G401.6 (cell line): ENCODE measurements around the gene NCAM1.

Experiments used
- FAIRE-seq: peaks from 2 replicates; lab custom pipeline; 2012; peaks lifted over from hg19 to GRCh38; lab: Jason Lieb, UNC

The NCAM1 gene

DNA sequence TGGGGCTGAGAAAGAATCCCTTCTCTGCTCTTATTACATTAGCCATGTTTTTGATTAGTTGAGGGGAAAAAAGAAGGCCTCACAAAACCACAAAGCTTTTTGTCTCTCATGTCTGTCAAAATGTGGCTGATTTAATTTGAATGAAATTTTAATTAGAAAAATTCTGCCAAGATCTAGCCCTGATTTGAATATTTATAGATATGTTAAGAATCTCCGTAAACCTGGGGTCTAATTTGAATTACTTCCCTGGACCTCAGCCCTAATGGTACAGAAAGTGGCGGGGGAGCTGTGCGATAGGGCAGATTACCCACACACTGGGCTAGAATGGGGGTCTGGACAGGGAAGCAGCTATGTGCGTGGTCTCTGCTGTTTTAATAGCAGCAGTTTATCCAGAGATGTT lies 211.9 kb downstream of the NCAM1 start:
- FAIRE-seq, result no peak

DNA sequence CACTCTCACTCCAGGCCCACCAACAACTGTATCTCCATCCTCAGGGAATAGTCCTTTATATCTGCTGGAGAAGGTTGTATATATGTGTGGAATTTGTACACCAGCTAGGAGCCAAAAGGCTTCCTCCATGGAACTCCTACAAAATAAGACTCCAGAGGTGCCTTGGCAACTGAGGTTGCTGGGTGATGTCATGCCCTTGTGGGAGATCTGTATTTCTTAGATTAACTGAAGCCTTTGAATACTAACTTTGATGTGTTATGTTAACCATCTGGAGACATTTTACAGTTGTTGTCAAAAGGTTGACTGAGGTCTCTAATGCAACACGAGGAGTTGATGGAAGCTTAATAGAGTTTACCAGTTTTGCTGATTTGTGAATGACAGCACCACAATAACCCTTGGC lies 213.7 kb downstream of the NCAM1 start:
- no peak for FAIRE-seq

DNA sequence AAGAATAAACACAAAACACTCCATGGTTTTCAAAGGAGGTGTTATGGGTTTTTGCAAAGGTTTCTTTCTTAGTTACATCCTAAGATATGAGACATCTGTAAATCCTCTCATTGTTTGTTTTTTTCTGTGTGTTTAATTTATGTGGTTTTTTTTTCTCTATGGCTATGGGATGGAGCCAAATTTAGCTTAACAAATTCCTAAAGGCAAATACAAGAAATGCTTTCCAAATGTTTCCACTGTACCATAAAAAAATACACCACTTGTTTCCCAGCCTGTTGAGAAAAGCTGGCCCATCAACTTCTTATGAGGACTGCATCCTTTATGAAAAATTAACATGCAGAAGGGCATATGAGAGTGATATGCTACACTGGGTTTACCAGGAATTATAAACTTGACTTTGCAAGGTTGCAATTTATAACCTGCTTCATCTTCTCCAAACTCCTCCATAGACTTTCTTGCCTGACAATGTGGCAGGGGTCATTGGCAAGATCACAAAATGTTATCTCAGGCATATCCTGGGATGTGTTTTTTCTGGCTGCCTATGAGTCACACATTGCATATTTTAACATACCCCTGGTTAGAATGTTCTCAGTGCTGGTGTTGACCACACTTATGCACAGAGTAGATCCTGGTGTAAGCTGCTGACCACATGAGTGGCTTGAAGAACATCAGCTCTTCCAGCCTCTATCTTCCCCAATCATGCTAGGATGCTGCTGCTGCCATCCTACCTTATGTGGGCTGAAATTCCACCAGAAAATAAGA lies 215.6 kb downstream of the NCAM1 start:
- no peak for FAIRE-seq

DNA sequence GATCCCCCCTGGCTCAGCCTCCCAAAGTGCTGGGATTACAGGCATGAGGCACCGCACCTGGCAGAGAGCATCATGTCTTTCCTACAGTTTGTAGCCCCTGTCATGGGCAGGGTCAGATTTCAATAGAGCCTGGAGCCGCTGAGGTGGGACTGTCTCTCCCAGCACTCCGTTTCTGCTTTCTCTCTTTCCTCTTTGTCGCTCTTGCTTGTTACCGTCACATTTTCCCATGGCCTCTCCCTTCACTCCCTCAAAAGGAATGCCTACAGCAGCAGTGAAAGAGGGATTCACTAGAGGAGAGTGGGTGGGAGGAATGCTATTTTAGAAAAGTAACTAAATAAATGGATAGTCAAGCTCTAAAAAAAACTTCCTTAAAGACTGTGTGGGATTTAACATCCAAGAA lies 216.5 kb downstream of the NCAM1 start:
- FAIRE-seq, result no peak

DNA sequence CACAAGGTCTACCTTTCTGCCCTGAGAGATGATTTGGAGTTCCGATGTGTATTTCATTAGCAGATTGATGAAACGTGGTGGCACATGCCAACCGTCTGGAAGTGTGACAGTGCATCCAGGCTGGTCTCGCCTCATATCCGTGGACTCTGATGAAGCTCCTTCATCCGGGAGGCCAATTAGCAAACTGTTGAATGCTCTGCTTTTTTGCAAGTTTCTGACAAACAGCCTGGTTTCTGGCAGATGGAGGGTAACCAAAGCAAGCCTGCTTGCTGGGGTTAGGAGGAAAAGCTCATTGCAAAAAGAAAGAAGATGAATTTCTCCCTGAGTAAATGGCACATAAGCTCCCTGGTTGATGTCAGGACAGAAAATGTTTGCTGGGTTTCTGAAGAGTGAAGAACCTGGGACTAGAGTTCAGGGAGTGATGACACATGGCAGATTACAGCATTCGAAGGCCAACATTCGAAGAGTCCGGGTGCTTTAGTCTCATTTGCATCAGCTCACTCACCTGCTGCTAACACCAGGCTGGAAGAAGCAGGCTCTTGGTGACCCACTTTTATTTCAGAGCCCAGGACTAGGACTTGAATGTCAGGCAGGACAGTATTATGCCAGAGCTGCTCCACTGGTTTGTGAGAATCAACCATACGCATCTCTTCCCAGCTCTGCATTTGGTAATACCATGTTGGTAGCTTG lies 217.3 kb downstream of the NCAM1 start:
- FAIRE-seq, result no peak

DNA sequence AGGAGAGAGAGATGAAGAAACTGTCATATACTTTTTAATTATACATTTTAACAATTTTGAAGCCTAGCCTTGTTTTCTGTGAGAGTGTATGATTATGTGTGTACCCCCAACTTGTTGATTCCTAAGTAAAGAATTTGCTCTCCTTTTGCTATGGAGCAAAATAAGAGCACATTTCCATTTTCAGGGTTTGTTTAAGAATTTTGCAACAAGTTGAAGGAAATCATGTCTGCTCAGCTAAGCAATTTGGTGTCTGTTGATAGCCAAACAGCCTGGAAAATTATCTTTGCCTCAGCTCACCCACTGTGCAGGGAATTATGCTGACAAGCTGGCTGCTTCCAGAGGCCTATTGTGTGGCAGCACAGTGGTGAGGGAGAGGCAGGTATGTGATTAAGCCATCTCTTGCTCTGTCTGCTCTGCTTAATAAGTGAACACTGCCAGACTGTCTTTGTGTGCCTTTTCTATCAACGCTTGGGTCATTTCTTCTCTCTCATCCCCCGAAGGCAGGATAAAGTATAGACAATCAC lies 218.0 kb downstream of the NCAM1 start:
- FAIRE-seq, result no peak

DNA sequence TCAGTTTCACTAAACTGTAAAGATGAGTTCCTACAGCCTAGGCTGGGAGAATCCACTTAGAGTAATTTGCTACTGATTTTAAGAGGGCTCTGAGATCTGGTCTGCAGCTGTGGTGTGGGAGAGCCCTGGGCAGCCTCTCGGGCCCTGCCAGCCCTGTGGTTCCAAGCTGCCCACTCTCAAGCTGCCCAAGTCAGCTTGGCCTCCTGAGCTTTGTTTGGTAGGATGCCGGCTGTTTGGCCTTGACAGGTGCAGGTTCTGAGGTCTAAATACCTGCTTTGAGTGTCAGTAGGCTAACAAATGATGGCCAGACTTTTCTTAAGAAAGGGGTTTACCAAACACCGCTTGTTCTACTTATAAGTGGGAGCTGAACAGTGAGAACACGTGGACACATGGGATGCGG lies 219.9 kb downstream of the NCAM1 start:
- no peak for FAIRE-seq

DNA sequence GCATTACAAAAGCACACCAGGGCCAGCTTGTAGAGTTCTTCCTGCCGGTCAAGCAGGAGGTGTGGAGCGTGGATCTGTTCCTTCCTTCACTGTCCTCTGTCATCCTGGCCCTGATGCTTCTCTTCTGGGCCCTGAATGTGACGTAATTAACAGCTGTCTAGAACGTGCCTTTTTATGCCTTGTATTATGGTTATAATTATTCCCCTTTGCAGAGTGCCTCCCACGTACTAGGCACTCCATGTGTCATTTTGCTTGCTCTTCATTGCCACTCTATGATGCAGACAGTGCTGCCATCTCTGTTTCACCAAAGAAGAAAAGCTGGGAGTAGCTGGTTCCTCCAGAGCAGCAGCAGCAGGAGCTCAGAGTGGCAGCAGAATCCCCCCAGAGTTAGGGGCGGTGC lies 221.1 kb downstream of the NCAM1 start:
- no peak for FAIRE-seq

DNA sequence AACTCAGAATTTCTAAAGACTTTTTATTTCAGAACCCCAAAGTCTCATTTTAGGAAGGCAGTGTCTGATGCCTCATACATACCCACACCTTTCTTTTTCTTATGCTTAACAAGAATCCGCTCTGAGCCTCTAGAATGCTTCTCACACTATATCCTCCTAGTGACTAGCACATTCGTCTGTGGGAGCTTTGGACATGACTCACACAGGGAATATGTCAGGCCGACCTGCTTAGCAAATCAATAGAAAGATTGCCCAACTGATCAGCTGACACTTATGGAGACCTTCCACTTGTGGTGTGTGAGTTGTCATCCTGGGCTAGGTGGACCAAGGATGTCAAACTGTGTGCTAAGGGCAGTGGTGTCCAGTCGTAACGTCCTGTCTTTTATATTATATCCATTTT lies 223.3 kb downstream of the NCAM1 start:
- no peak for FAIRE-seq

DNA sequence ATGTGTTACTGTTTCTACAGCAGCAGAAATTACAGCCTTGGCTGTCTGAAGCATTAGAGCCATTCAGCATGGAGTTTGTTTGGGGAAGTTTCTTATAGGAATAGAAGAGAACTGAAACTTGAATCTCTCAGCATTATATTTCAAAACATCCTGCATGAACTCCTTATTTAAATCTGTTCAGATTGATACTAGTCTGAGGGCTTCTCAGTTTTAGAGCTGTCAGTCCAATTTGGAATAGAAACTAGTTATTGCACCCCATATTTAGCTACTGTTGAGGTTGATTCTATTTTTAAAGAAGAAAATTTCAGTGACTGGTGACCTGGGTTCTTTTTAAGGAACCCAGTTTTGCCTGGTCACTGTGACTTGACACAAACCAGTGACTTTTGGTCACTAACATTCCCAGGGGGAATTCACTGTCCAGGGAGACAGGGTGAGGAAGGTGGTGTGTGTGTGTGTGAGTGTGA lies 227.2 kb downstream of the NCAM1 start:
- no peak for FAIRE-seq

DNA sequence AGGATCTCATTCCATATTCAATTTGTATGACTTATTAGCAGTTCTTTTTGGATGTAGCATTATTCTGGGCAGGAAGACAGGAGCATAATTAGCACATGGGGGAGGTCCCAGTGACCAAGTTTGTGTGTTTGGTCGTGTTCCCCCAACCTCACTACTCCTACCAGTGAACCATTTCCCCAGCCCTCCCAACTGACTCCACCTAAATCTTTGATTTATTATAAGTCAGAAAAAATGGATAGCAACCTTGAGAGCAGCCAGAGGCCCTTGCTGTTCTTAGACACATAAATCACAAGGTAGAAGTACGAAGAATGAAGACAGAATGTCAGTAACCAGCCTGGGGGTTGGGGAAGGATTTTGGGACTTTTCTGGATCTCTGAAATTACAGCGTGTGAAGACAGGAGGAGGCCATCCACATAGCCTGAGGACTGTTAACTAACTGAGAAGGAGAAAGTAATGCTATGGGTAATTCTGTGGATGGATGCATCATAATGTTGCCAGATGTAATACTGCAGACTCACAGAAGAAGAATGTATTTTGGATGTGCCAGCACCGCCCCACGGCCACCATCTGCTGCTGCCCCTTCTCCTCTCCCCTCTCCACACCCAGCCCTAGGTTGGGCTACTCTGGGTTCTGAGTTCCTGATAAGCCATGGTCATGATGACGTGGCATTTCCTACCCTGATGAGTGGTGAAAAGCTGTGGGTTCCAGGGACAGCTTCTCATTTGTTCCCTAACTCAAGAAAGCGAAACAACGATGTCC lies 228.9 kb downstream of the NCAM1 start:
- FAIRE-seq, result no peak

DNA sequence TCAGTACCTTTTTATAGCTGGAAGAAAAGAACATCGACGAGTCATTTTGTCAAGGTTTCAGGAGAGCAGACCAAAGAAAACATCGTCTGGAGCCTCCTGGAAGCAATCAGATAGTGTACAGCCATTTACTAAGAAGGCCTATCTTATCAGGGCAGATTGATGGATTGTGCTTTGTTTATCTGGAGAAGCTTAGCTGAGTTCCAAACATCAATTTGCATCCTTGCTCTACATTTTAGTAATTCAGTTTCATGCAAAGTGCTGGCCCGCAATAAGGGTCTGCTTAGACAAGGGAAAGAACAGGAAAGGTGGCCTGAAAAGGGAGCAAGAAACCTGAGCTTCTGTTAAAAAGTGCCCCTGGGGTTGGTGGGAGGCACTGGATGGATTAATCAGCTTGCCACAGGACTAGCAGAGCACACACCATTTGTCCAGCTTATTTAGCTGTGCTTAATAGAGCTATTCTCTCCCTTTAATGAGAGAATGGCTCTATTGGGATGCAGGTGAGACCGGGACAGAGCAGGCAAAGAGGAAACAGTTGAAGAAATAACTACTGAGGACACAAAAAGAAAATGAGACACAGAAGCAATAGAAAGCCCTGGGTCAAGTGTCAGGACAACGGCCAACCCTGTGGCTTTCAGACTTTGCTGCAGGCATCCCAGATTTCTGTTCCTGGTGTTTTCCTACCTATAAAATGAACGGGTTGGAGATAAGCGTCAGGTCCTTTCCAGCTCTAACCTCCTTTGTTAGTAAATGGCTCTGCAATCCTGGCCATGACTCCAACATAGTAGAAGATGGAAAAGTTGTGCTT lies 231.1 kb downstream of the NCAM1 start:
- no peak for FAIRE-seq

DNA sequence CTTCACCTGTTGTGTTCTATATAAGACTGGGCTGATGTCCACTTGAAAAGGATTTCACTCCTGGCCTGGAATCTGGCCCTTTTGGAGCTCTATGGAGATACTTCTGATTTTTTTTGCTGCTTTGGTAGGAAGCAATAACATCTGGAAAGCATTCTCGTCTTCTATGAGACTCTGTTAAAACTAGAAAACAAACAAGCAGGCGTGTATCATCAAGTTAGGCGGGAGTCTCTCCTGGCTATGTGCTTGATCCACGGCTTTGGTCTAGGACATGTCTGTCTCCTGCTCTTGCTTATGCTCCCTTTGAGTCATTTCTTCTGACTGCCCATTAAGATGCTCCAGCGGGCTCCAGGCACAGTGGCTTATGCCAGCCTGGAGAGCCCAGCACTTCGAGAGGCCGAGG lies 231.8 kb downstream of the NCAM1 start:
- no peak for FAIRE-seq

DNA sequence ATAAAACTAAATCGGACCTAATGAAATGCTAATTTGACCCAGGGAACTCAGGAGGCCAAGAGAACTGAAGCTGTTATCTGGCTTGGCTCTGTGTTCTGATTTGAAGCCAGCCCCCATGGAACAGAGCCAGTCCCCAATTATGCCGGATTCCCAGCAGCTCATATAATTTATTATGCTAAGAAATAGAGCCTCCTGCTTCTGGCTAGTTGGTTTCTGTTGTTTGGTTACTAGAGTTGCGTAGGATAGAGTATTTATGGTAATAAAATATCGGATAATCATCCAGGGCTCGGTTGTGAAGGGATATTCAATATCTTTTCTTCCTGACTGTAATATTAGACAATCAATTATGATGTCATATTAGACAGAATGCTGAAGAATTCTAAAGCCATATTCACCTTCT lies 232.7 kb downstream of the NCAM1 start:
- FAIRE-seq, result no peak

DNA sequence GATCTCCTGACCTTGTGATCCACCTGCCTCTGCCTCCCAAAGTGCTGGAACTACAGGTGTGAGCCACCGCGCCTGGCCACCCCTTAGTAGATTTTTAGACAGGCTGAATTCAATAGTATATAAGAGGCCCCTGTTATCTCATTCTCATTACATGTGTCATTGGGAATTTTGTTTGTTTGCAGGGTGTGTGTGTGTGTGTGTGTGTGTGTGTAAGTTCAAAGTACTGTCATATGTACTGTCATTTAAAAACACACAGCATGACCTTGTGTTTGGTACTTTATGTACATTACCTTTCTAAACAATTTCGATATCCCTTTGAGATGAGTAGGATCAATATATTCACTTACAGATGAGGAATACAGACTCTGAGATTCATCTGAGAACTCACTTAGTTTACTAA lies 234.5 kb downstream of the NCAM1 start:
- FAIRE-seq, result no peak

DNA sequence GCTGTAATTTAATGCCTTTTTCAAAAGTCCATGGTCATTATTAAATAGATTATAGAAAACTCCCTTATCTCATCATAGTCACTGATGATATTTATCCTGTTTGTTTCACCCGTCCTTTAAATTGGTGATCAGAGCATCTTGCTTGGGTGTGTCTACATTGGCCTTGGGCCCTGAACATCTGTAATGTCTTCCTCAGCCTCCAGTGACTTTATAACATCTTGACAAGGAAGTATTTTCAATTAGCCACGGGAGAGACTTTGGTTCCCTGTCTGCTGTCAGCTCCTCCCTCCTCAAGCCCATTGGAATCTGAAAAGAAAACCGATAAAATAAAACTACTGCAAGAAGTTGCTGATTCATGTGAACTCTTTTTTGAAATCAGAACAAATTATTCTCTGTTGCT lies 236.2 kb downstream of the NCAM1 start:
- FAIRE-seq, result no peak

DNA sequence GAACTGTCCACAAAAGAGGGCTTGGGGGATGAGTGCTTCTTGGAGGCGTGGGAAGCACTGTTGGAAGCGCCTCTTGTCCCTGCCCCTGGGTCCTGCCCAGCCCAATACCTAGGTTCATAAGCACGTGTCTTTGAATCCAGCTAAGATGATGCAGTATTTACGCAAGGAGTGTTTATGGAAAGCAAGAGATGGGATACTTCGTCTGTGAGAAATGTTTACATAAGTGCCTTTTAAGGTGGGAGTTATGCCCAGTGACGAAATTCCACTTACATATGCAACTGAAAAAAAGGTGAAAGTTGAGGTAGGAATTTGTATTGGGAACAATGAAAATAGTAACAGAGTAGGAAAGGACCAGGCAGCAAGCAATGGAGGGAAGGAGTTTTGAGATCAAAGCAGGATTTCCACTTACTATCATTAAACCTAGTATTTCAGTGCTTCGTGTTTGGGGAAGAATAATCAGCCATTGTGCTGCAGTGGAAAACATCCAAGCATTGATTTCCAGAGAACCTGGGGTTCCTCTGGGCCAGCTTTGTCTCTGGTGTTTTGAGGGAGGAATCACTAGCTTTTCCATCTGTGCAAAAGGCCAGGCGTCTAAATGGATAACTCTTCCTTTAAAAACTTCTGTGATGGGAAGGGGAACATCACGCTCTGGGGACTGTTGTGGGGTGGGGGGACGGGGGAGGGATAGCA lies 237.9 kb downstream of the NCAM1 start:
- no peak for FAIRE-seq

DNA sequence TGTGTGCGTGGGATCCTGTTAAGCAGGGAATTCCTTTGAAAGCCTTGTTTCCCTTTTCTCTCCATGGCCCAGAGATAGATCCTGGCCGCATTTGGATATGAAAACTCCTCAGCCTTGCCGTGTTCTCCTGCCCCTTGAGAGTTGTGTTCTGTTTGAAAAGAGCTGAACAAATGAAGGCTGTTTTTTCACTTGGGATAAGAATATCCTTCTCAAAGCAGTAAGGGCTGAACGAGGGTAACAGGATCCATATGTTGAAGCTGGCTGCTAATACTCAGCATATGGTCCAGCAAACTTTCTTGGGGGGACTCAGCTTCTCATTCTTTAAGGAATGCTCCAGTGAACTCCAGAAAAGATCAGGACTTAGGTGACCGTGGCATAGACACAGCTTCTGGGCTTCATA lies 238.6 kb downstream of the NCAM1 start:
- no peak for FAIRE-seq

DNA sequence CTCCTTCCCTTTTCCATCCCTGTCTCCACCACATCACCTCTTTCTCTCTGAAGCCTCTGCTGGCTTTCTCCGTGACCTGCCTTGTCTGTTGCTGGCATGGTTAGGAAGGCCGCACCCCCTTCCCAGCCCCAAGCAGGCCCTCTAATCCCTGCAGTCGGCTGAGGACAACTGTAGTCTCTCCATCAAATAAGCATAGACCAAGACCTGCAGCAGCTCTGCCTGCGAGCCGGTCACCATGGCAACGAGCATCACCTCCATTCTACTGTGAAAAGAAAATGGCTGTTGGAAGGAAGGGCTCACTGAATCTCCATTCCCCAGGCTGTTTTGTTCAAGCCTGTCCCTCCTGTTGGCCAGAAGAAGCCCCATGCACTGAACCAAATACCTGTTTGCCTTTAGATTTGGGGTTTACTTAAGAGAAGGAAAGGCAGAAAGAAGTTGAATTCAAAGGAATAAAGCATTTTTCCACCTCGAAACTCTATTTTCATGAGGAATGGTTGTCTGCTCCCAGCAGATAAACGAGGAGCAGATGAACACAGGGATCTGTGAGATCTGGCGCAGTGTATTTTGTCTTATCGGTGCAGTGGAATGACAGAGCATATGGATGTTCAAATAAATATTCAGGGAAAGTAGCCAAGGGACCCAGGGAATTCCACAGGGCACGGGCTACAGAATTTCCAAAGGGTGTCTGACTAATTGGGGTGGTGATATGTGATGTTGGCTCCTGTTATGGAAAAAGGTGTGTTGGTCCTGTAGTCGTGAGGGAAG lies 240.0 kb downstream of the NCAM1 start:
- FAIRE-seq, result no peak

DNA sequence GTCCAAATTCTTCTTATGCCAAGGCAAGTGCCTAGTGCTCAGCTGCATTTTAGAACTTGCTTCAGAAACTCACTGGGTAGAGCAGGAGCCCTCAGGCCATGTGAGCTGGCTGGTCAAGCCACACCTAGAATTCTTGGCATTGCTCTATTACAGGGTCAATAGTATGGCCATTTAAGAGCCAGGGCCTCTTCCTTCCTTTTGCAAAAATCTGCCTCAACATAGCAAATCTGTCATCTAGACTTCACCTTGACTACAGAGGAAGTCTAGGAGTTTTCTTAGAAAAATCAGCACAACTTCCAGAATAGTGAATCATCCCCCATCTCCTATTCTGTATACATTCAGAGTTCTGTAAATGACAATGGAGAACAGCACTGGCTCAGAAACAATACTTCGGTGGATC lies 241.2 kb downstream of the NCAM1 start:
- FAIRE-seq, result no peak
